IPS-20b (cell line): ENCODE measurements around the gene PTBP1.
"Not testable (repeated sequence)": the region's sequence is repeated elsewhere in the genome, so short reads cannot be mapped to it uniquely, and the experiment has no call there.

Experiments used
- H3K27ac ChIP-seq: one replicate; pipeline ENCODE4 v1.5.1; 2013; ENCODE audit warnings: low read length
- H3K27me3 ChIP-seq: 2 replicates; pipeline ENCODE4 v1.6.1; 2013; ENCODE audit warnings: mild to moderate bottlenecking, low read length, inconsistent platforms; ENCODE audit not compliant: insufficient read depth
- H3K36me3 ChIP-seq: 2 replicates; pipeline ENCODE4 v1.6.1; 2013; ENCODE audit warnings: low read depth, mild to moderate bottlenecking, inconsistent platforms, low read length, moderate library complexity; ENCODE audit not compliant: insufficient read depth
- H3K4me1 ChIP-seq: 2 replicates; pipeline ENCODE4 v1.6.1; 2013; ENCODE audit warnings: mild to moderate bottlenecking, control low read depth, inconsistent platforms, low read length, moderate library complexity; ENCODE audit not compliant: insufficient read depth
- H3K4me3 ChIP-seq: 2 replicates; pipeline ENCODE4 v1.5.1; 2013; ENCODE audit warnings: mild to moderate bottlenecking, low read length, inconsistent platforms
- H3K9ac ChIP-seq: 2 replicates; pipeline ENCODE4 v1.6.1; 2013; ENCODE audit warnings: low read depth, mild to moderate bottlenecking, inconsistent platforms, low read length, moderate library complexity
- H3K9me3 ChIP-seq: 2 replicates; pipeline ENCODE4 v1.6.1; 2013; ENCODE audit warnings: mild to moderate bottlenecking, low read depth, low read length, inconsistent platforms; ENCODE audit not compliant: insufficient read depth

Gene PTBP1

GRCh38 chr19:827710-828321 lies 30.6 kb downstream of the PTBP1 start, which contains the start of gene AZU1:
TSS of gene AZU1 (plus strand) at chr19:827837. CDS start at chr19:827847, 10 bp downstream.
- Histone ChIP-seq H3K27me3 (no peaks in the 10 kb centered on the region), H3K9ac (no peak within 1 kb of the TSS), H3K36me3 (no peaks in the 10 kb centered on the region)

GRCh38 chr19:829129-829758 lies 32.0 kb downstream of the PTBP1 start:
- no peak overlapping the region for H3K9ac ChIP-seq
- H3K27ac ChIP-seq: no peak overlapping the region
- no peaks in the 10 kb centered on the region for H3K36me3 ChIP-seq
- H3K4me3 ChIP-seq: no peak overlapping the region
- no peaks in the 10 kb centered on the region for H3K27me3 ChIP-seq
- no peaks in the 10 kb centered on the region for H3K9me3 ChIP-seq
- no peaks in the 10 kb centered on the region for H3K4me1 ChIP-seq

More at GRCh38 chr19:827710-828321, 30.6 kb downstream of the PTBP1 start, which contains the start of gene AZU1:
- Histone ChIP-seq H3K4me1 (no peaks in the 10 kb centered on the region; the same call in 1 of the 2 replicates), H3K4me3 (no peak within 1 kb of the TSS), H3K27ac (no peak within 1 kb of the TSS), H3K9me3 (no peaks in the 10 kb centered on the region)

- Histone ChIP-seq H3K4me3 (no peak overlapping the region), H3K9me3 (no peaks in the 10 kb centered on the region), H3K4me1 (no peaks in the 10 kb centered on the region), H3K27me3 (no peaks in the 10 kb centered on the region), H3K27ac (no peak overlapping the region), H3K9ac (no peak overlapping the region), H3K36me3 (no peaks in the 10 kb centered on the region)
These were observed 34.4 kb downstream of the PTBP1 start for GRCh38 chr19:831407-832369.

- H3K9me3 ChIP-seq: no peaks in the 10 kb centered on the region
- H3K4me3 ChIP-seq: no peak overlapping the region
- H3K4me1 ChIP-seq: no peaks in the 10 kb centered on the region
- no peaks in the 10 kb centered on the region for H3K36me3 ChIP-seq
- H3K27ac ChIP-seq: no peak overlapping the region
- no peaks in the 10 kb centered on the region for H3K27me3 ChIP-seq
- no peak overlapping the region for H3K9ac ChIP-seq
These were observed 37.0 kb downstream of the PTBP1 start for GRCh38 chr19:834216-834615.

GRCh38 chr19:835210-835810 lies 38.1 kb downstream of the PTBP1 start:
- no peaks in the 10 kb centered on the region for H3K27me3 ChIP-seq
- no peak overlapping the region for H3K4me3 ChIP-seq

GRCh38 chr19:840519-841206 lies 43.4 kb downstream of the PTBP1 start, which contains the start of gene PRTN3:
TSS of gene PRTN3 (plus strand) at chr19:840999. CDS start at chr19:841009, 10 bp downstream.
- Histone ChIP-seq H3K36me3 (no peaks in the 10 kb centered on the region), H3K27me3 (peaks cover 32% of the 10 kb centered on the region), H3K4me3 (no peak within 1 kb of the TSS), H3K27ac (no peak within 1 kb of the TSS), H3K9me3 (no peaks in the 10 kb centered on the region), H3K4me1 (no peaks in the 10 kb centered on the region), H3K9ac (no peak within 1 kb of the TSS)

More at GRCh38 chr19:835210-835810, 38.1 kb downstream of the PTBP1 start:
- Histone ChIP-seq H3K9me3 (no peaks in the 10 kb centered on the region), H3K36me3 (no peaks in the 10 kb centered on the region), H3K9ac (no peak overlapping the region), H3K27ac (no peak overlapping the region), H3K4me1 (no peaks in the 10 kb centered on the region)

- peaks cover 32% of the 10 kb centered on the region for H3K27me3 ChIP-seq
- not testable (repeated sequence) for H3K9ac ChIP-seq, H3K36me3 ChIP-seq, H3K4me3 ChIP-seq, H3K27ac ChIP-seq, H3K9me3 ChIP-seq, H3K4me1 ChIP-seq
These were observed 45.5 kb downstream of the PTBP1 start for GRCh38 chr19:842802-843179.

GRCh38 chr19:843180-843835 lies 46.1 kb downstream of the PTBP1 start:
- H3K27me3 ChIP-seq: peaks cover 32% of the 10 kb centered on the region
- H3K27ac ChIP-seq: no peak overlapping the region
- H3K4me1 ChIP-seq: no peaks in the 10 kb centered on the region
- no peak overlapping the region; the same call in 1 of the 2 replicates for H3K4me3 ChIP-seq
- no peaks in the 10 kb centered on the region for H3K9me3 ChIP-seq
- H3K9ac ChIP-seq: no peak overlapping the region
- H3K36me3 ChIP-seq: no peaks in the 10 kb centered on the region

GRCh38 chr19:843836-844545 lies 46.7 kb downstream of the PTBP1 start:
- Histone ChIP-seq H3K4me1 (no peaks in the 10 kb centered on the region), H3K9ac (no peak overlapping the region), H3K36me3 (no peaks in the 10 kb centered on the region), H3K27me3 (peaks cover 32% of the 10 kb centered on the region), H3K9me3 (no peaks in the 10 kb centered on the region), H3K27ac (no peak overlapping the region), H3K4me3 (no peak overlapping the region; the same call in 1 of the 2 replicates)

- H3K4me3 ChIP-seq: no peak overlapping the region
- H3K27ac ChIP-seq: no peak overlapping the region
- no peak overlapping the region for H3K9ac ChIP-seq
These were observed 47.3 kb downstream of the PTBP1 start for GRCh38 chr19:844546-844971.

More at GRCh38 chr19:844546-844971, 47.3 kb downstream of the PTBP1 start:
- Histone ChIP-seq H3K4me1 (no peaks in the 10 kb centered on the region), H3K36me3 (no peaks in the 10 kb centered on the region), H3K27me3 (peaks cover 32% of the 10 kb centered on the region), H3K9me3 (no peaks in the 10 kb centered on the region)
